ENCODE results near the gene EIF3A. TPM values are rescaled to one million over a fixed set of nuclear protein-coding genes. Genes with fewer than 3 reads are reported as not detected.
"Not testable (repeated sequence)": the region's sequence is repeated elsewhere in the genome, so short reads cannot be mapped to it uniquely, and the experiment has no call there.

Gene EIF3A
- total RNA-seq, 2 experiments from 2014 or later, result 129 to 130 TPM

DNA sequence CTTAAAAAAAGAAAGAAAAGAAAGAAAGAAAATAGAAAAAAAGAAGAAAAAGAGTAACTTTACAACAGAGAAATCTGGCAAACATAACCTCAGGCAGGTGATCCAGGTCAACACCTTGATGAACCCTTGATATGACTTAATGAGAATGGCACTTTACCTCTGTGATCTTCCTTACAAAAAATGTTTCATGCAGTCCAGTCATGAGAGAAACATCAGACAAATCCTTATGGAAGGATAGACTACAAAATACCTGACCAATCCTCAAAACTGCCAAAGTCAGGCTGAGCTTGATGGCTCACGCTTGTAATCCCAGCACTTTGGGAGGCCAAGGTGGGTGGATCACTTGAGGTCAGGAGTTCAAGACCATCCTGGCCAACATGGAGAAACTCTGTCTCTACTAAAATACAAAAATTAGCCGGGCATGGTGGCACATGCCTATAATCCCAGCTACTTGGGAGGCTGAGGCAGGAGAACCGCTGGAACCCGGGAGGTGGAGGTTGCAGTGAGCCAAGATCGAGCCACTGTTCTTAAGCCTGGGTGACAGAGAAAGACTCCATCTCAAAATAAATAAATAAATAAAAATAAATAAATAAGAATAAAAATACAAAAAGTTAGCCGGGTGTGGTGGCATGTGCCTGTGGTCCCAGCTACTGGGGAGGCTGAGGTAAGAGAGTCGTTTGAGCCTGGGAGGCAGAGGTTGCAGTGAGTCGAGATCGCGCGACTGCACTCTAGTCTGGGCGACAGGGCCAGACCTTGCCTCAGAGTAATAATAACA is 16.2 kb upstream of the EIF3A start:
- H3K9me3 Mint-ChIP-seq; H3K4me3 Mint-ChIP-seq; H3K27me3 Mint-ChIP-seq; CTCF ChIA-PET; DNase-seq; H3K36me3 Mint-ChIP-seq (ENCODE audit: low read depth): not testable (repeated sequence)
- POLR2A ChIA-PET, result interaction anchor here (1.0 to 3.3 kb wide), 6 partner anchors 7 to 35 kb away, joined by 3 to 23 read pairs (median 12); partner anchors contain the start of genes DENND10 and EIF3A
- peaks cover 61% of the 10 kb centered on the region for H3K4me1 Mint-ChIP-seq
- H3K27ac Mint-ChIP-seq, result peak overlapping the region; percentile 16

DNA sequence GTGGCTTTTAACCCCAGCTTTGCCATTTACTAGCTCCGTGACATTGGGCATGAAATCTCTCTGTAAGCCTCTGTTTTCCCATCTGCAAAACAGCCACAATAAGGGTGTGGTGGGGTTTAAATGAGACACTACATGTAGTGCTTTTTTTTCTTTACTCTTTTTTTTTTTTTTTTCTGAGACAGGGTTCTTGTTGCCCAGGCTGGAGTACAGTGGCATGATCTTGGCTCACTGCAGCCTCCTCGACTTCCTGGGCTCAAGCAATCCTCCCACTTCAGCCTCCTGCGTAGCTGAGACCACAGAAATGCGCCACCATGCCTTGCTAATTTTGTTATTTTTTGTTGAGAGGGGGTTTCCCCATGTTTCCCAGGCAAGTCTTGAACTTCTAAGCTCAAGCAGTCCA is 15.0 kb upstream of the EIF3A start:
- no peak for DNase-seq
- Mint-ChIP-seq H3K27ac (peak overlapping the region; percentile 47), H3K4me1 (peaks cover 60% of the 10 kb centered on the region), H3K9me3 (no peaks in the 10 kb centered on the region), H3K36me3 (ENCODE audit: low read depth) (no peaks in the 10 kb centered on the region), H3K4me3 (no peak overlapping the region), H3K27me3 (no peaks in the 10 kb centered on the region)
- ChIA-PET POLR2A (interaction anchor here (1.0 to 3.3 kb wide), 6 partner anchors 8 to 36 kb away, joined by 3 to 23 read pairs (median 12); partner anchors contain the start of genes DENND10 and EIF3A), CTCF (interaction anchor here (0.7 to 1.5 kb wide), 3 partner anchors 9 to 63 kb away, joined by 3 to 5 read pairs (median 5); no protein-coding TSS in a partner anchor)

DNA sequence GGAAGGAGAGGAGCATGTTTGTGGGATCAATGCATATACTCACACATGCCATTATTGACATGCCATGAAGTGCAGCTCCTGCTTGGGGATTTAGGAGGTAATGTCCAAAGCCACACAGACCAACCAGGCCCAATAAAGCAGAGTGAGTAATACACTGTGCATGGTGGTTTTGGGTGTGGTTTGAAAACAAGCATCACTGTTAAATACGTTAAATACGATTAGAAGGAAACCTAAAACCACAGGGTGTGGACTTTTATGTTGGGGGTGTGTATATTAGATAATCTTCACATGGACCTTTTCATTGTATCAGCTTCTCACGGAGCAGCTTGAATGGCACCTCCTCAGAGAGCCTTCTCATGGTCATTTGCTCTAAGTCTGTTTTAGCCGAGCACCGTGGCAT is 10.4 kb upstream of the EIF3A start:
- Mint-ChIP-seq H3K27me3 (no peaks in the 10 kb centered on the region), H3K36me3 (ENCODE audit: low read depth) (peaks cover 7% of the 10 kb centered on the region), H3K27ac (peak overlapping the region; percentile 100), H3K9me3 (no peaks in the 10 kb centered on the region), H3K4me3 (peak overlapping the region; percentile 54), H3K4me1 (peaks cover 71% of the 10 kb centered on the region)
- ChIA-PET POLR2A (interaction anchor here (0.7 to 4.5 kb wide), 21 partner anchors 9 to 560 kb away, joined by 3 to 111 read pairs (median 6); partner anchors contain the start of genes BAG3, DENND10, EIF3A and GRK5), CTCF (interaction anchor here (0.7 to 3.1 kb wide), 8 partner anchors 9 to 215 kb away, joined by 3 to 23 read pairs (median 4); partner anchors contain the start of genes DENND10, EIF3A and PRDX3)
- peak; percentile 73 for DNase-seq

DNA sequence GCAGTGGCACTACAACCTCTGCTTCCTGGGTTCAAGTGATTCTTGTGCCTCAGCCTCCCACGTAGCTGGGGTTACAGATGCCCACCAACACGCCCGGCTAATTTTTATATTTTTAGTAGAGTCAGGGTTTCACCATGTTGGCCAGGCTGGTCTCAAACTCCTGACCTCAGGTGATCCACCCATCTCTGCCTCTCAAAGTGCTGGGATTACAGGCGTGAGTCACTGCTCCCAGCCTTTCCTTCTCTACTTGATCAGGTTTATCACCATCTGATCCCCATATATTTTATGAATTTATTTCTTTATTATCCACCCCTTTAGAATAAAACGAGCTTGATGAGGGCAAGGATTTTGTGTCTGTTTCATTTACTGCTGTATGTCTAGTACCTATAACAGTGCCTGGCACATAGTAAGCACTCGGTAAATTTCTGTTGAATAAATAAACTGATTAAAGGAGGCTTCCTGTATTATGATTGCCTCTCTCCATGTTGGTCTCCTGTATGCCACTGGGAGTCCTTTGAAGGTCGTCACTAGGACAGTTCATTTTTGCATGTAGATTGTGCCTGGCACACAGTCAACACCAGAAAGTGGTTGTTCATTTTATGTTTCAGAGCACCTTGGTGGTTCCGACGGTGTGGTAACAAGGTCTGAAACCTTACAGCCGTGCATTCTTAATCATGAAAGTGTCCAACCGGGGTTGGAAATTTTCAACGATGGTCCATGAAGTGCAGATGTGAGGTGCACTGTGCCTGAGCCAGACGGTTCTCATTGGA is 9.6 kb upstream of the EIF3A start:
- peak; percentile 74 for DNase-seq
- no peaks in the 10 kb centered on the region for H3K9me3 Mint-ChIP-seq
- ChIA-PET CTCF (interaction anchor here (0.7 to 3.1 kb wide), 9 partner anchors 8 to 216 kb away, joined by 3 to 23 read pairs (median 4); partner anchors contain the start of genes DENND10 and EIF3A), POLR2A (interaction anchor here (0.7 to 4.5 kb wide), 21 partner anchors 8 to 561 kb away, joined by 3 to 111 read pairs (median 6); partner anchors contain the start of genes BAG3, DENND10, EIF3A and GRK5)
- peaks cover 7% of the 10 kb centered on the region for H3K36me3 Mint-ChIP-seq (ENCODE audit: low read depth)
- peak overlapping the region; percentile 100 for H3K27ac Mint-ChIP-seq
- peak overlapping the region; percentile 54 for H3K4me3 Mint-ChIP-seq
- H3K27me3 Mint-ChIP-seq, result no peaks in the 10 kb centered on the region
- H3K4me1 Mint-ChIP-seq, result peaks cover 68% of the 10 kb centered on the region

DNA sequence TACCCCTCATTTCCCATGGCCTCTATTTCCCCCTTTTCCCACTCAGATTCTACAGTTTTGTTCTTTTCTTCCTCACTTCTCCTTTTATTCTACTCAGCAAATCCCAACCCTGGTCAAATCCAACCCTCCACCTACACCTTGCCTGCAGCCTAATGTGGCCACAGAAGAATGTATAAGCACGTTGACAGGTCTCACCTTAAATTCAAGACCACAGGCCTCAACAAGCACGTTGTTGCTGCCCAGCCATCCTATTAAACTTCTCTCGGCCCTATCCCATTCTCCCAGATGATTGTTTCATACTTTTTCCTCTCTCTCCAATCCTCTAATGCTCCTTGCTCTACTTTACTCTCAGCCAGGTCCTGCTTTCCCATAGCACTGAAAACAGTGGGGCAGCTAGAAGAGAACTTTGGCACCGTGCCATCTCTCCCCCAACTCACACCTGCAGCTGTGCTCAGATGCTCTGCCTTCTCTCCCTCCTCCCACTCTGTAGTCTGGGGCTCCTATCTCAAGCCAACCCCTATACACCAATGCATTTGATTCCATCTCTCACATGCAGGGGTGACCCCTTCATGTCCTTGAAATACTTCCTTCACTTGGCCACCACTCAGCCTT is 6.8 kb upstream of the EIF3A start:
- ChIA-PET CTCF (no interaction called here), POLR2A (interaction anchor here (0.8 to 2.5 kb wide), 2 partner anchors 17 kb away, joined by 3 to 9 read pairs; partner anchors contain the start of gene DENND10)
- no peak for DNase-seq
- peaks cover 55% of the 10 kb centered on the region for H3K4me1 Mint-ChIP-seq
- H3K36me3 Mint-ChIP-seq (ENCODE audit: low read depth), result peaks cover 7% of the 10 kb centered on the region
- H3K9me3 Mint-ChIP-seq, result no peaks in the 10 kb centered on the region
- no peak overlapping the region for H3K4me3 Mint-ChIP-seq
- no peak overlapping the region for H3K27ac Mint-ChIP-seq
- no peaks in the 10 kb centered on the region for H3K27me3 Mint-ChIP-seq

DNA sequence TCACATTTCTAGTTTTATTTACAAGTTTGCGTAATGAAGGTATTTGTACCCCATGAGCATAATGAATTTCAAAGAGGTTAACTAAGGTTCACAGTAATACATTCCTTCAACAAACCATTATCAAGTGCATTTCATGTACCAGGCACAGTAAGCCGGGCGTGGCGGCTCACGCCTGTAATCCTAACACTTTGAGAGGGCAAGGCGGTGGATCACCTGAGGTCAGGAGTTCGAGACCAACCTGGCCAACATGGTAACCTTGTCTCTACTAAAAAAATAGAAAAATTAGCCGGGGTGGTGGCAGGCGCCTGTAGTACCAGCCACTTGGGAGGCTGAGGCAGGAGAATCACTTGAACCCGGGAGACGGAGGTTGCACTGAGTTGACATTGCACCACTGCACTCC is 4.3 kb upstream of the EIF3A start:
- CTCF ChIA-PET, result interaction anchor here (0.9 kb wide), 1 partner anchor 19 kb away, joined by 3 read pairs; the partner anchor contains the start of gene DENND10
- Mint-ChIP-seq H3K27me3 (no peaks in the 10 kb centered on the region), H3K27ac (no peak overlapping the region), H3K4me1 (peaks cover 43% of the 10 kb centered on the region), H3K4me3 (no peak overlapping the region), H3K36me3 (ENCODE audit: low read depth) (peaks cover 18% of the 10 kb centered on the region), H3K9me3 (no peaks in the 10 kb centered on the region)
- no peak for DNase-seq
- POLR2A ChIA-PET, result interaction anchor here (0.9 to 2.5 kb wide), 4 partner anchors 11 to 47 kb away, joined by 3 to 9 read pairs (median 5); partner anchors contain the start of gene DENND10

DNA sequence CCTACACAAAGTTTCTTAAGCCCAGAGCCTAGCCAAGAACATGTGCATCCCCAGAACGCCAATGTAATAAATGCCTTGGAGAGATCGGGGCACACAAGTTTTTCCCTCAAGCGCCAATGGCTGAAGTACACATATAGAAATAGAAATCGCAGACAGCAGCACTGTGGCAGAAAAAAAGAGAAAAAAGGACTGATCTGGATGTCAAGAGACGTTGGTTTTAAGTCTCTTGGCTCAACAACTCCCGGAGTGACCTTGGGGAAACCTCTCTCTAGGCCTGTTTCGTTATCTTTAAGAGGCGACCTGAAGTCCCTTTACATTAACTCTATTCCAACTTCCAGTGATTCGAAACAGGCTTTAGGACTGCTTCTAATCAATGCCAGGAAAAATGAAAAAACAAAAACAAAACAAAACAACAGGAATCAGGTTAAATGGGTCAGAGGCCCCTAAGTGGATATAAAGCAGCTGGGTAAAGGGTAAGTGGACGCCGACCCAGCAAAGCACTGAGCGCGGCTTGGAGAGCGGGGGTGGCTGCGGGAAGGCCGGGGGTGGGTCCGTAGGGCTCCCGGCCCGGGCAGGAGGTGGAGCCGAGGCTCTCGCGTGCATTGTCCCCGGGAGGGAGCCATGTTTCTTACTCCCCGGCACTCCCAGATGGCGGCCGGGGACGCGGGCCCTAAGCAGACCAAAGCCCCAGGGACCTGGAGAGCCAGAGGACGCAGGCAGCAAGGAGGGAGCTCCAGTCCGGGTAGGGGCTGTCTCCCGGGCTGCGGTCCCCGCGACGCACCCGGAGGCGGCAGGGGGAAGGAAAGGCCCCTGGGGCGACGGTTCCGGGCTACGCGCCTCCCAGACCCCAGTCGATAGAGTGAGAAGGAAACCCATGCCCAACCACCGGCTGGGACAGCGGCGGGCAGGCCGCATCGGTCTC is 757 bp downstream of the EIF3A start:
- Mint-ChIP-seq H3K36me3 (ENCODE audit: low read depth) (peaks cover 40% of the 10 kb centered on the region), H3K9me3 (no peaks in the 10 kb centered on the region), H3K4me3 (peak overlapping the region; percentile 95), H3K27ac (peak overlapping the region; percentile 93), H3K27me3 (no peaks in the 10 kb centered on the region), H3K4me1 (peaks cover 52% of the 10 kb centered on the region)
- CTCF ChIA-PET, result interaction anchor here (0.6 to 3.5 kb wide), 5 partner anchors 11 to 52 kb away, joined by 3 to 23 read pairs (median 4); no protein-coding TSS in a partner anchor
- peak; percentile 78 for DNase-seq
- POLR2A ChIA-PET, result interaction anchor here (0.6 to 6.6 kb wide), 29 partner anchors 9 to 792 kb away, joined by 3 to 117 read pairs (median 5); partner anchors contain the start of genes CACUL1, DENND10, GRK5 and MCMBP

DNA sequence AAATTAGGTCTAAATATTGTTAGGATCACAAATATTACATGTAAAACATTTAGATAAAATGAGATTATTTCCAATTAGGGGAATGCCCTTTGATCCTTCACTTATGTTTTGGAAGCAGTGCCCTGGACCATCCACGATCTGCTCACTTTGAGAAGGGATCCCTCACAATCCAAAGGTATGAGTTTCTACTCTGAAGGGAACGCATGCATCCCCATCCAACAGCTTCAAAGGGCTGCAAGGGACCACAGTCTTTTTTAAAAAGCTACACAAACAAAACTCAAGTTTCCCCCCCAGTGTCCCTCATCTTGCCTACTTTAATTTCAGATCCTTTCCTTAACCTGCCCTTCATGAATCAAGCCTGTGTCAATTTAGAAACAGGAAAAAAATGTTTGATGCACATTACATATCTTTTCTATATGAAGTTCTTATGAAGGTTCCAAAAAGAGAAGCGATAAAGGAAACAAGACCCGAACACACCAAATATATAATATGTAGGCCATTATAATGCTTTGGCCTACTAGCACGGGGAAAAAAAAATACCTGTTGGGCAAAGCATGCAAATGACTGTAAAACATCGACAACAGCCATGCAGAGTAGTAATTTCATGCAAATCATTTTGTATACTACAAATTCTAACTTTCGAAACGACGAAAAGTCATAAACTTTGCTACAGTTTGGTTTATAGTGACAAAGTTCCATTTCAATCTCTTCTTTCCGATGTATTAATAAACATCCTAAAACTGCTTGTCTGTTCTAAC is 2.0 kb downstream of the EIF3A start:
- H3K27me3 Mint-ChIP-seq, result no peaks in the 10 kb centered on the region
- H3K9me3 Mint-ChIP-seq, result no peaks in the 10 kb centered on the region
- peak overlapping the region; percentile 93 for H3K27ac Mint-ChIP-seq
- CTCF ChIA-PET, result interaction anchor here (1.0 to 2.5 kb wide), 3 partner anchors 13 to 465 kb away, joined by 3 to 14 read pairs (median 4); no protein-coding TSS in a partner anchor
- peaks cover 43% of the 10 kb centered on the region for H3K36me3 Mint-ChIP-seq (ENCODE audit: low read depth)
- H3K4me3 Mint-ChIP-seq, result peak overlapping the region; percentile 95
- DNase-seq, result no peak
- peaks cover 54% of the 10 kb centered on the region for H3K4me1 Mint-ChIP-seq
- POLR2A ChIA-PET, result interaction anchor here (0.6 to 6.6 kb wide), 15 partner anchors 12 to 400 kb away, joined by 3 to 117 read pairs (median 9); partner anchors contain the start of genes DENND10 and SFXN4

DNA sequence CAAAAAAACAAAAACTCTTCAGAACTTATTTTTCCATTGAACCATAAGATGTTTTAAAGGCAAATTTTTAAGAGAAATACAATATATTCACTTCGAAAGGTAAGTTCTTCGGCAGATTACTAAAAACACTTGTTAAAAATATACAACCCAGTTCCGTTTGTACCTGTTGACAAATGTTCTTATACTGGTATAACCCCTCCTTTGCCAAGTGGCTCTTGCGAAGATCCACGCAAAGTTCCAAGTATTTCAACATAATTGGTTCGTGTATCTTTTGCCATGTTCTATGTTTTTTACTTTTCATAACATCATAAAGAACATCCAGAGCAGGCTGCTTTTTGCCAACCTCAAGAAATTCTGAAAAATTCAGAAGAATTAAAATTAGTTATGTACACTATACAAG is 7.0 kb downstream of the EIF3A start:
- H3K36me3 Mint-ChIP-seq (ENCODE audit: low read depth), result peaks cover 62% of the 10 kb centered on the region
- ChIA-PET POLR2A (interaction anchor here (0.8 to 2.7 kb wide), 7 partner anchors 9 to 58 kb away, joined by 3 to 11 read pairs (median 4); partner anchors contain the start of gene DENND10), CTCF (interaction anchor here (1.1 kb wide), 1 partner anchor 91 kb away, joined by 3 read pairs; no protein-coding TSS in a partner anchor)
- H3K4me1 Mint-ChIP-seq, result peaks cover 62% of the 10 kb centered on the region
- H3K27me3 Mint-ChIP-seq, result no peaks in the 10 kb centered on the region
- no peak for DNase-seq
- H3K9me3 Mint-ChIP-seq, result no peaks in the 10 kb centered on the region
- no peak overlapping the region for H3K4me3 Mint-ChIP-seq
- H3K27ac Mint-ChIP-seq, result peak overlapping the region; percentile 69

DNA sequence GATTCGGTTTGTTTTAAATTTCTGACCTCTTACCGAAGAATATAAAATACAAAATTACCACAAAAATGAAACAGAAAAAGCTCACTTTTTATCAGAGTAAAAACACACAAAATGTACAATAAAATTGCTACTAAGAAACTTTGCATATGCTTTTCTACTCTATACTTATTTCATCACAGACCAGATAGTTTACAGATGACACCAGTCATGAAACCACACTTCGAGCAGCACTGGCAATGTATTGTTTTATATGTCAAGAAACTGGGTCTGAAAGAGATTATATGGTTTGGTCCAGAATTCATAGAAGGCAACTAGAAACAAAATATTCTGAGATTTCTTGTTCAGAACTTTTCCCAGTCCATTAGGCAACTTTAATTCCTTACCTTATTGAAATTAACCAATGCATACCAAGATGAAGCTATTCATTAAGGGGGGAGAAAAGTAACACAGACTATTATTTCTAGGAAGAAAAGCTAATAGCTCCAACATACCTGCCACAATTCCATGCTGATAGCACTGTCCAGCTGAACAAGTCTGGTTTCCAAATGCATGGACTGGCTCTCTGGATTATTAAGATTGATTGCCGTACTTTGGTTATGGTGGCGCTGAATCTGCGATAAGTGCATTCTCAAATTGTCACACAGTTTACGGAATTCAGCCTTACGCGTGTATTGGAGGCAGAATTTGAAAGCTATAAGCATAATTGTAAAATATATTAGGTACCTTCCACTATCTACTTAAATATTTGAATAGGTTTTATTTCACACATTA is 10.0 kb downstream of the EIF3A start:
- peaks cover 76% of the 10 kb centered on the region for H3K36me3 Mint-ChIP-seq (ENCODE audit: low read depth)
- H3K4me3 Mint-ChIP-seq, result no peak overlapping the region
- H3K4me1 Mint-ChIP-seq, result peaks cover 42% of the 10 kb centered on the region
- H3K27me3 Mint-ChIP-seq, result no peaks in the 10 kb centered on the region
- no peak for DNase-seq
- H3K9me3 Mint-ChIP-seq, result no peaks in the 10 kb centered on the region
- H3K27ac Mint-ChIP-seq, result no peak overlapping the region
- POLR2A ChIA-PET, result interaction anchor here (1.1 to 1.3 kb wide), 6 partner anchors 10 to 106 kb away, joined by 4 to 6 read pairs (median 6); partner anchors contain the start of gene EIF3A
- CTCF ChIA-PET, result interaction anchor here (0.6 kb wide), 1 partner anchor 17 kb away, joined by 3 read pairs; no protein-coding TSS in a partner anchor

All from activated CD4-positive, alpha-beta memory T cell treated with anti-CD3 and anti-CD28 coated beads, Interleukin-2, amount 10 ng/mL, durations not matched to agents 7 days and 5 days (primary cell).